ENCODE results near the gene PRRG2.

DNA sequence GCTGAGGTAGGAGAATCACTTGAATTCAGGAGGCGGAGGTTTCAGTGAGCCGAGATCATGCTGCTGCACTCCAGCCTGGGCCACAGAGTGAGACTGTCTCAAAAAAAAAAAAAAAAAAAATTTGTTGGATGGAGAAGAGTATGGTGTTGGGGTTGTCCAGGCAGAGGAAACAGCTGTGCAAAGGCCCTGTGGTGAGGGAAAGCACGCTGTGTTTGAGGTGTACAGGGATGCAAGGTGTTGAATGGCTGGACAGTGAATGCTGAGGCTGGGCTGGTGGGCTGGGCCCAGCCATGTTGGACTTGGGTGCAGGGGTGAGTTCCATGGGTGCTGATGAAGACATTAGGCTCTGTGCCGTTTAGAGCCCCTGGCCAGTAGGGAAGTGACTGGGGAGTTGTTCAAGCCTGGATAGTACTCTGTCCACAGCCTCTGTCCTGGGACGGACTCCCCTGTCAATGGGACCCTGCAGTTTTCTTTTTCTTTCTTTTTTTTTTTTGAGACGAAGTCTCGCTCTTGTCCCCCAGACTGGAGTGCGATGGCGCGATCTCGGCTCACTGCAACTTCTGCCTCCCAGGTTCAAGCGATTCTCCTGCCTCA lies 28.5 kb downstream of the PRRG2 start:
- TF ChIP-seq POLR2AphosphoS5 (IDR thresholded peaks at IDR 0.05; ENCODE audit: low read depth) (no peak), CTCF (conservative IDR thresholded peaks at IDR 0.05; ENCODE audit: low read depth in 2 of 2) (no peak), JUNB (IDR thresholded peaks at IDR 0.05; ENCODE audit: unreplicated experiment) (no peak), EZH2 (IDR thresholded peaks at IDR 0.05; ENCODE audit: low read depth, unreplicated experiment) (no peak), REST (IDR thresholded peaks at IDR 0.05; ENCODE audit: unreplicated experiment) (no peak), EZH2phosphoT487 (IDR thresholded peaks at IDR 0.05; ENCODE audit: unreplicated experiment) (no peak)
